ENCODE results near the gene ANXA11. TPM values are rescaled to one million over a fixed set of nuclear protein-coding genes. Genes with fewer than 3 reads are reported as not detected.

The ANXA11 gene
- total RNA-seq, 4 donors from 2014 or later = 126 to 213 (median 166) TPM

- no peaks in the 10 kb centered on the region for H3K9me3 ChIP-seq
- no peak overlapping the region for H3K27ac ChIP-seq (replicated peaks in 1 of 4)
- no peak for DNase-seq (ENCODE audit: extremely low spot score)
- peaks cover 51 to 81% (median 66%) of the 10 kb centered on the region in 4 donors for H3K4me1 ChIP-seq
- intact Hi-C loops (cut with DNase I) = no loop called here
- H3K36me3 ChIP-seq = peaks cover 7 to 43% (median 34%) of the 10 kb centered on the region in 4 donors
- H3K27me3 ChIP-seq = no peaks in the 10 kb centered on the region
- 65% methylated on average over 6 of the region's 6 CpGs for WGBS
- TF ChIP-seq EP300 (IDR thresholded peaks at IDR 0.05) (no peak), POLR2A (IDR thresholded peaks at IDR 0.05; ENCODE audit: low read depth) (no peak), POLR2AphosphoS5 (IDR thresholded peaks at IDR 0.05) (no peak), CTCF (IDR thresholded peaks at IDR 0.05) (no peak)
- H3K4me3 ChIP-seq = no peak overlapping the region
These were observed 31.9 kb downstream of the ANXA11 start for GRCh38 chr10:80173466-80173865.

- H3K4me3 ChIP-seq = no peak overlapping the region
- intact Hi-C loops (cut with DNase I) = no loop called here
- peaks cover 7 to 47% (median 34%) of the 10 kb centered on the region in 4 donors for H3K36me3 ChIP-seq
- H3K27me3 ChIP-seq = no peaks in the 10 kb centered on the region
- H3K4me1 ChIP-seq = peaks cover 51 to 81% (median 66%) of the 10 kb centered on the region in 4 donors
- no peaks in the 10 kb centered on the region for H3K9me3 ChIP-seq
- 77% methylated on average over 3 of the region's 5 CpGs for WGBS
- TF ChIP-seq EP300 (IDR thresholded peaks at IDR 0.05) = no peak
- TF ChIP-seq CTCF (IDR thresholded peaks at IDR 0.05) = no peak
- TF ChIP-seq POLR2AphosphoS5 (IDR thresholded peaks at IDR 0.05) = no peak
- TF ChIP-seq POLR2A (IDR thresholded peaks at IDR 0.05; ENCODE audit: low read depth) = no peak
- peak overlapping the region in 2 of 4 donors; percentile 3 to 44 for H3K27ac ChIP-seq (replicated peaks in 1 of 4)
- DNase-seq (ENCODE audit: extremely low spot score) = no peak
These were observed 32.4 kb downstream of the ANXA11 start for GRCh38 chr10:80172896-80173295.

- Histone ChIP-seq H3K27ac (replicated peaks in 1 of 4) (peak overlapping the region in 2 of 4 donors; percentile 8 to 37), H3K27me3 (no peaks in the 10 kb centered on the region), H3K4me3 (no peak overlapping the region), H3K4me1 (peaks cover 51 to 83% (median 66%) of the 10 kb centered on the region in 4 donors), H3K9me3 (no peaks in the 10 kb centered on the region), H3K36me3 (peaks cover 7 to 57% (median 43%) of the 10 kb centered on the region in 4 donors)
- no peak for TF ChIP-seq POLR2AphosphoS5 (IDR thresholded peaks at IDR 0.05)
- intact Hi-C loops (cut with DNase I) = no loop called here
- WGBS = 93% methylated on average over 7 of the region's 7 CpGs
- no peak for DNase-seq (ENCODE audit: extremely low spot score)
These were observed 34.1 kb downstream of the ANXA11 start for GRCh38 chr10:80171248-80171660.

- peak overlapping the region in 3 of 4 donors; percentile 8 to 37 (median 31) for H3K27ac ChIP-seq (replicated peaks in 1 of 4)
- peaks cover 7 to 63% (median 47%) of the 10 kb centered on the region in 4 donors for H3K36me3 ChIP-seq
- TF ChIP-seq POLR2A (IDR thresholded peaks at IDR 0.05; ENCODE audit: low read depth) = no peak
- no peak for TF ChIP-seq POLR2AphosphoS5 (IDR thresholded peaks at IDR 0.05)
- TF ChIP-seq EP300 (IDR thresholded peaks at IDR 0.05) = no peak
- TF ChIP-seq CTCF (IDR thresholded peaks at IDR 0.05) = no peak
These were observed 34.7 kb downstream of the ANXA11 start for GRCh38 chr10:80170641-80171040.

GRCh38 chr10:80170026-80170425, 35.3 kb downstream of the ANXA11 start:
- no peaks in the 10 kb centered on the region for H3K27me3 ChIP-seq
- 60% methylated on average over 4 of the region's 4 CpGs for WGBS
- TF ChIP-seq POLR2A (IDR thresholded peaks at IDR 0.05; ENCODE audit: low read depth) (no peak), POLR2AphosphoS5 (IDR thresholded peaks at IDR 0.05) (no peak), CTCF (IDR thresholded peaks at IDR 0.05) (no peak), EP300 (IDR thresholded peaks at IDR 0.05) (no peak)
- H3K36me3 ChIP-seq = peaks cover 7 to 68% (median 53%) of the 10 kb centered on the region in 4 donors
- no peaks in the 10 kb centered on the region for H3K9me3 ChIP-seq
- no peak overlapping the region for H3K4me3 ChIP-seq
- H3K27ac ChIP-seq (replicated peaks in 1 of 4) = peak overlapping the region in 2 of 4 donors; percentile 20 to 83
- intact Hi-C loops (cut with DNase I) = no loop called here
- DNase-seq (ENCODE audit: extremely low spot score) = no peak
- peaks cover 60 to 88% (median 71%) of the 10 kb centered on the region in 4 donors for H3K4me1 ChIP-seq

More at GRCh38 chr10:80170641-80171040, 34.7 kb downstream of the ANXA11 start:
- DNase-seq (ENCODE audit: extremely low spot score) = no peak
- Histone ChIP-seq H3K27me3 (no peaks in the 10 kb centered on the region), H3K4me3 (no peak overlapping the region), H3K9me3 (no peaks in the 10 kb centered on the region), H3K4me1 (peaks cover 54 to 83% (median 66%) of the 10 kb centered on the region in 4 donors)
- intact Hi-C loops (cut with DNase I) = no loop called here
- WGBS = 84% methylated on average over 6 of the region's 10 CpGs

All from esophagus muscularis mucosa (tissue), 4 donors.